Gastroesophageal sphincter (tissue), 3 donors: ENCODE data around the gene LRIG3.

Experiments
- EP300 ChIP-seq: sonication (generic); formaldehyde crosslinking; IDR thresholded peaks from one replicate; pipeline ENCODE4 v1.6.1; 2017; ENCODE audit warnings: antibody characterized with exemption, mild to moderate bottlenecking
- POLR2AphosphoS5 ChIP-seq: sonication (generic); formaldehyde crosslinking; IDR thresholded peaks from one replicate; pipeline ENCODE4 v1.6.1; 2017; ENCODE audit warnings: antibody characterized with exemption
- TF ChIP-seq, protein P1 (sequence below), 4 experiments: fragments of 200-600 bp in 2 of 4; fragments of 450-650 bp in 2 of 4; sonication (generic) in 1 of 4; IDR thresholded peaks; one replicate each; pipeline ENCODE4 v1.5.1; 2017 to 2019; ENCODE audit warnings: antibody characterized with exemption in 4 of 4, mild to moderate bottlenecking in 2 of 4, moderate library complexity in 2 of 4

DNA sequence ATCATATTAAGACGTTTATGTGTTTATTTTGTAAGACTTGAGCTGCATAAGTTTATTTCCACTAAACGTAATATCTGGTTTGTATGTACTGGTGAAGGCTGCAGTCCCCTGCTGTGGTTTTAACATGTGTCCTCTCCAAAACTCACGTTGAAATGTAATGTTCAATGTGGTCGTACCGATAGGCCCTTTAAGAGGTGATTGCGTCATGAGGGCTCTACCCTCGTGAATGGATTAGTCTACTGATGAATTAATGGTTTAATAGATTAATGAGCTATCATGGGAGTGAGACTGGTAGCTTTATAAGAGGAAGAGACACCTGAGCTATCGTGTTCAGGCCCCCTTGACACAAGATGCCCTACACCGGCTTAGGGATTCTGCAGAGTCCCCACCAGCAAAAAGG, 14.9 kb downstream of the LRIG3 start:
- no peak for TF ChIP-seq EP300
- TF ChIP-seq, protein P1, sequence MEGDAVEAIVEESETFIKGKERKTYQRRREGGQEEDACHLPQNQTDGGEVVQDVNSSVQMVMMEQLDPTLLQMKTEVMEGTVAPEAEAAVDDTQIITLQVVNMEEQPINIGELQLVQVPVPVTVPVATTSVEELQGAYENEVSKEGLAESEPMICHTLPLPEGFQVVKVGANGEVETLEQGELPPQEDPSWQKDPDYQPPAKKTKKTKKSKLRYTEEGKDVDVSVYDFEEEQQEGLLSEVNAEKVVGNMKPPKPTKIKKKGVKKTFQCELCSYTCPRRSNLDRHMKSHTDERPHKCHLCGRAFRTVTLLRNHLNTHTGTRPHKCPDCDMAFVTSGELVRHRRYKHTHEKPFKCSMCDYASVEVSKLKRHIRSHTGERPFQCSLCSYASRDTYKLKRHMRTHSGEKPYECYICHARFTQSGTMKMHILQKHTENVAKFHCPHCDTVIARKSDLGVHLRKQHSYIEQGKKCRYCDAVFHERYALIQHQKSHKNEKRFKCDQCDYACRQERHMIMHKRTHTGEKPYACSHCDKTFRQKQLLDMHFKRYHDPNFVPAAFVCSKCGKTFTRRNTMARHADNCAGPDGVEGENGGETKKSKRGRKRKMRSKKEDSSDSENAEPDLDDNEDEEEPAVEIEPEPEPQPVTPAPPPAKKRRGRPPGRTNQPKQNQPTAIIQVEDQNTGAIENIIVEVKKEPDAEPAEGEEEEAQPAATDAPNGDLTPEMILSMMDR (IDR thresholded peaks at IDR 0.05), result no peak
- TF ChIP-seq POLR2AphosphoS5, result no peak
